Daoy (cell line): ENCODE results near the gene MAGEA1. TPM values are rescaled to one million over a fixed set of nuclear protein-coding genes. Genes with fewer than 3 reads are reported as not detected.

ENCODE experiments used
- total RNA-seq: library from RNA; depleted of rRNA; stranded (reverse); fragments of >200 nt; shearing (Covaris generic); gene quantifications from 2 replicates; pipeline ENCODE4 v1.2.3, GENCODE V29; 2014; rRNA removed

Gene MAGEA1
- total RNA-seq, 1 experiment from 2014 or later: 2.7 TPM

Other genes with a start within 250 kb of the MAGEA1 start
- gene PNMA5, start 185.2 kb upstream of the MAGEA1 start, total RNA-seq: not detected in 2 replicates
- gene PNMA3, start 122.8 kb upstream of the MAGEA1 start, total RNA-seq: 0.46 and 1.2 TPM in 2 replicates
- gene PNMA6A, start 106.8 kb upstream of the MAGEA1 start, total RNA-seq: 1.6 and 3.4 TPM in 2 replicates
- gene PNMA6F, start 142.5 kb downstream of the MAGEA1 start, total RNA-seq: not detected in 2 replicates
- gene ZNF275, start 154.9 kb downstream of the MAGEA1 start, total RNA-seq: 3.5 and 5.2 TPM in 2 replicates
- gene PNMA6E, start 222.1 kb downstream of the MAGEA1 start, total RNA-seq: not detected in 2 replicates
- 0.80 and 1.1 TPM in 2 replicates for gene ZFP92, start 232.2 kb downstream of the MAGEA1 start, total RNA-seq